Activated T-cell treated with anti-CD3 and anti-CD28 coated beads, Interleukin-2, amount 50 U/mL, for 1 hour (primary cell): ENCODE measurements around the gene GPRC5C.

Experiments
- DNase-seq: peaks from one replicate; pipeline ENCODE4 v3.0.0-alpha.2; 2020

GPRC5C gene

GRCh38 chr17:74407384-74407783 lies 24.5 kb upstream of the GPRC5C start:
- no peak for DNase-seq

- DNase-seq, result no peak
Observed at GRCh38 chr17:74408262-74408661, 23.6 kb upstream of the GPRC5C start.

- DNase-seq, result no peak
Observed at GRCh38 chr17:74408815-74409214, 23.1 kb upstream of the GPRC5C start.

DNA sequence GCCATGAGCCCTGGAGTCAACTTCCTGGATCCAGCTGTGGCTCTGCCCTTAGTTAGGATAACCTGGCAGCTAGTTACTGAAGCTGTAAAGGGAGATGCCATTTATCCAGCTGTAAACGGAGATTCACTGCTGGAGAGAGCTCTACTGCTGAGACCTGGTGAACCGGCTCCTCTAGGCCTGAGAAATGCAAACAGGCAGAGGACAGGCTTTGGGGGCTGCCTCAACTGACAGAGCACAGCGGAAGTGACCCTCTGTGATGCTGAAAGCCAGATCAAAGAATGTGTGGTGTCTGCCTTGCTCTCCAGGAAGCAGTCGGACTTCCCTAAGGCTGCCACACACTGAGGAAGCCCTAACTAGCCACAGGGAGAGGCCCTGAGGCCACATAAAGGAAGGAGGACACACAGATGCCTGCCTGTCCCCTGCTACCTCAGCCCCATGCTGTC lies 21.9 kb upstream of the GPRC5C start:
- no peak for DNase-seq

GRCh38 chr17:74412581-74412980 lies 19.3 kb upstream of the GPRC5C start:
- no peak for DNase-seq

- DNase-seq, result no peak
Observed at GRCh38 chr17:74413491-74413890, 18.4 kb upstream of the GPRC5C start.

- DNase-seq, result no peak
Observed at GRCh38 chr17:74414510-74414909, 17.4 kb upstream of the GPRC5C start.

DNA sequence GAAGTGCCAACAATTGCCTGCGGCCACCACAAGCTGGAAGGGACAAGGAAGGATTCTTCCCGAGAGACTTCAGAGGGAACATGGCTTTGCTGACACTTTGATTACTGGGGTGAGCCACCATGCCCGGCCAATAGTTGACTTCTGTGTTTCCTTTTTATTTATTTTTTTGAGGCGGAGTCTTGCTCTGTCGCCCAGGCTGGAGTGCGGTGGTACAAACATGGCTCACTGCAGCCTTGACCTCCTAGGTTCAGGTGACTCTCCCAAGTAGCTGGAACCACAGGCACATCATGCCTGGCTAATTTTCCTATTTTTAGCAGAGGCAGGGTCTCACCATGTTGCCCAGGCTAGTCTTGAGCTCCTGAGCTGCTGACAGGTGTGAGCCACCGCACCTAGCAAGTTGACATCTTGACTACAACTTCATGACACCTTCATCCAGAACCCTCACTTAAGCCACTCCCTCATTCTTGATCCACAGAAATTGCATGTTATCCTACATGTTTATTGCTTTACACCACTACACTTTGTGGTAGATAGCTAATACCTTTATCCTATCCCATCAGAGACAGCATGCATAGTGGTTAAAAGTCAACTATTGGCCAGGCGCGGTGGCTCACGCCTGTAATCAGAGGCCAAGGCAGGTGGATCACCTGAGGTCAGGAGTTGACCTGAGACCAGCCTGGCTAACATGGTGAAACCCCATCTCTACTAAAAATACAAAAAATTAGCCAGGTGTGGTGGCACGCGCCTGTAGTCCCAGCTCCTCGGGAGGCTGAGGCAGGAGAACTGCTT lies 16.1 kb upstream of the GPRC5C start:
- no peak for DNase-seq

DNA sequence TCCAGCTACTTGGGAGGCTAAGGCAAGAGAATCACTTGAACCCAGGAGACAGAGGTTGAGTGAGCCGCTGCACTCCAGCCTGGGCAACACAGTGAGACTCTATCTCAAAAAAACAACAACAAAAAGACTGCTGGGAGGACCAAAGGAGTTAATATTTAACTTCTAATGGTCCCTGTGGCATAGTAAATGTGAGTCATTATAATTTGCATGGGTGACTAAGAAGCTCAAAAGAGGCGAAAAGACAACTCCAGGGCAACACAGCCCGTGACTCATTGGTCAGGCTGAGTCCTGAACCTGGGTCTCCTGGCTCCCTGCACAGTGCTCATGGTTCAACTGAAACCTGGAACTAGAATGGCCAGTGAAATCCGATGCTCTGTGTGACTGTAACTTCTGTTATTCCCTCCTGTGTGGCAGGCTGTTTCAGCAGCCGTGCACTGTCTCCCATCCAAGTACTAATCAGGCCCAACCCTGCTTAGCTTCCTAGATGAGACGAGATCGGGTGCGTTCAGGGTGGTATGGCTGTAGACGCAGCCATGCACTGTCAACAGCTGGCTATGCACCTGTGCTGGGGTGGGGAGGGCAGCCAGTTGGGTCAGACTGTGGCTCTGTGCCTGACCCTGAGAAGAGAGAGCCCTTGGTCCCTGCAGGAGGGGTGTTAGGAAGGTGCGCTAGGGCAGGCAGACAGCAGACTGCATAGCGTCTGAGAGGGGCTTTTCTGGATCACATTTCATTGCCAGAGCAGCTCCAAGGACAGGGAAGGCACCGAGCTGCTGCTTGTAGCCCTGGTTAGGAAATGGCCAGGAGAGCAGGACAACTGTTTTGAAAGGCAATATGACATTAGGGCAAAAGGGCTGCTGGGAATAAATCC lies 14.5 kb upstream of the GPRC5C start:
- DNase-seq, result no peak

DNA sequence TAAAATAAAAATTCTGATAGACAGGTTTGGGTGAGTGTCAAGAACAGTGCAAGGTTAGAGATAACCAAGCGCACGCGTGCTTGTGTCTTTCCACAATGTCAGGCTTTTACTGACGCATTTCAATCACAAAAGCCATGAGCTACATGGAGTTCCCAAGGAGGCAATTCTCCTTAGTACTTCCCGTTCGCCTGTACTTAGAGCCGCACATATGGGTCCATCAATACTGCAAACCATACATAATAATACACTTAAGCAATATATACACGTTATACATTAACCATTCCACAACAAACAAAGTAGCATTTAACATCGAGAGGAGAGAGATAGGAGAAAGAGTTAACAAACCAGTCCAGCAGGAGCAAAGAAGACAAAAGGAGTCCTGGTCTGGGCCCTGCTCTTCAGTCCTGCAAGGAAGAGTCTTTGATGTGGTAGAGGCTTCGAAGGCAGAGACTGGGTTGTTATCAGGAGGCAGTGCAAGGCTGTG lies 11.9 kb upstream of the GPRC5C start:
- no peak for DNase-seq

DNA sequence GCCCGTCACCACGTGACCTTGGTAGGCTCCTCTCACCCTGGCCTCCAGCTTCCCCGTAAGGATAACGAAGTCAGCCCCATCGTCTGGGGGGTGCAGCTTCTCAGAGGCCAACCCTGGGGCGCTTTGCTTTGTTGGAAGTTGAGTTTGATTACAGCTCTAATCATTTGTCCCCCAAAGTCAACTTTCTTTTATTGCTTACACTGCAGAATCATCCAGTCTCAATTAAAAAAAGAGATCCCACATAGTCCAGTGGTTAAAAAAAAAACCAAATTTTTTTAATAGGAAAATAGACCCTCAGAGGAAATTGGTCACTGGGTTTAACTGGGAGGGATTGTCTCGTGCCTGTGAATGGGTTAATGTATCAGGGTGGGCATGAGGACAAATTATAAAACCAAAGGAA lies 7.8 kb upstream of the GPRC5C start:
- DNase-seq, result no peak

GRCh38 chr17:74424657-74425056 lies 7.2 kb upstream of the GPRC5C start:
- DNase-seq, result no peak

- DNase-seq, result no peak
Observed at GRCh38 chr17:74426551-74427047, 5.3 kb upstream of the GPRC5C start.

GRCh38 chr17:74427048-74427762 lies 4.7 kb upstream of the GPRC5C start:
- no peak for DNase-seq

DNA sequence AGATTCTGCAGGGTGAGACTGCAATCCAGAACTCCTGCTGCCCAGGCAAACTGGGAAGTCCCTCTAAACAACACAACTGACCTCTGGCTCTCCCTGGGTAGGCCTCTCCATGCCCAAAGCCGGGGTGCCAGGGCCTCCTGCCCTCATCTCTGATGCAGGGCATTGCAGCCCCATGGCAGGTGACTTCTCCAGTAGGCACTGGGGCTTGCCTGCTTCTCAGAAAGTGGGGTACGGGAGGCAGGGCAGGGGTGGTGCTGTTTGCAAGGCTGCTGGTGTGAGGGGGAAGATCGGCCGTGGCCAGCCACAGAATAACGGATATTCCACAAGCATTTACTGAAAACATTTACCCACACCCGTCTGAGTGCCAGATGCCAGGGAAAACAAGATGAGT lies 4.1 kb upstream of the GPRC5C start:
- no peak for DNase-seq

- no peak for DNase-seq
Observed at GRCh38 chr17:74429604-74430384, 2.1 kb upstream of the GPRC5C start.

GRCh38 chr17:74430385-74430705 lies 1.5 kb upstream of the GPRC5C start:
- DNase-seq, result no peak

DNA sequence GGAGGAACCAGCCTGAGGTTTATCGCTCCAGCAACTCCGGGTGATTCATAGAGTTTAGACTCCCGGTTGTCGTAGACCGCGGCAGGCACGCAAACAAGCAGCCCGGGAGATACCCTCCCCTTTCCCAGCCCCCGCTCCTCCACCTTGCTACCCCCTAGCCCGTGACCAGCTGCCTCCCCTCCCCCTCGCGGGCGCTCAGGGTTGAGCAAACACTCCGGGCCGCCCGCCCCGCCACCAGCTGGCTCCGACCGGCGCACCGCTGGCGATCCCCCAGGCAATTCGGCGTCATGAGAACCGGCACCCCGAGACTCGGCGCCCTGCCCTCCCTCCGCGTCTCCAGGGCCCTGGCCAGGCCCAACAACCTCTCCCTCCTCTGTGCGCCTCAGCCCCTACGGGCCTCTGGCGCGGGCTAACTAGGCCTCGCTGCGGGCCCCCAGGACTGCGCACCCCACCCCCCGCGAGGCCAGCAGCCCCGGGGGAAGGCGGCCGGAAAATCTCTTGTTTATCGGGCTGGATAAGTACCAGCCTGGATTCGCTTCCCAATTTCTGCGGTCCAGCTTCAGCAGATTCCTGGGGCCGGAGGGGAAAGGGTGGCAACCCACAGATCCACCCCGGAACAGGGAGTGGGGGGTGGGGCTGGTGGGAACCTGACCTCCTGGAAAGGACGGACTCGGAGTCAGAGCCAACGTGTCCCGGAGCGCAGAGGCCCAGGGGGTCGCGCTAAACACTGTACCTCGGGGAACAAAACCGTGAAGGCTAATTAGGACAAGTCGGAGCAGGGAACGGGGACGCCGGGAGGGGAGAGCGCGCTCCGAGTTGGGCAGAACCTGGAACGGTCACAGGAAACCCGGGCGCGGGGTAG lies 951 bp upstream of the GPRC5C start:
- DNase-seq, result no peak

DNA sequence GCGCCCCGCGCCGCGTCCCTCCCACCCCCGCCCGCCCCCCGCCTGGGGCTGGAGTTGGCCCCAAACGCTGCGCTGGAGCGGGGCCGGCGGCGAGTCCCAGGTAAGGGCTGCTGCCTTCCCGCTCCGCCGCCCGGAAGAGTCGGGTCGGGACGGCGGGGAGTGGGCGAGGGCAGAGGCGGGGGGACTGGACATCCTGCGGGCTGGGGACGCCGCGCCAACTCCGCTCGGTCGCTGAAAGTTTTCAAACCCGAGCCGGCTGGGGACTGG lies 469 bp downstream of the GPRC5C start:
- DNase-seq, result no peak

- DNase-seq, result no peak
Observed at GRCh38 chr17:74432766-74433391, 991 bp downstream of the GPRC5C start.

DNA sequence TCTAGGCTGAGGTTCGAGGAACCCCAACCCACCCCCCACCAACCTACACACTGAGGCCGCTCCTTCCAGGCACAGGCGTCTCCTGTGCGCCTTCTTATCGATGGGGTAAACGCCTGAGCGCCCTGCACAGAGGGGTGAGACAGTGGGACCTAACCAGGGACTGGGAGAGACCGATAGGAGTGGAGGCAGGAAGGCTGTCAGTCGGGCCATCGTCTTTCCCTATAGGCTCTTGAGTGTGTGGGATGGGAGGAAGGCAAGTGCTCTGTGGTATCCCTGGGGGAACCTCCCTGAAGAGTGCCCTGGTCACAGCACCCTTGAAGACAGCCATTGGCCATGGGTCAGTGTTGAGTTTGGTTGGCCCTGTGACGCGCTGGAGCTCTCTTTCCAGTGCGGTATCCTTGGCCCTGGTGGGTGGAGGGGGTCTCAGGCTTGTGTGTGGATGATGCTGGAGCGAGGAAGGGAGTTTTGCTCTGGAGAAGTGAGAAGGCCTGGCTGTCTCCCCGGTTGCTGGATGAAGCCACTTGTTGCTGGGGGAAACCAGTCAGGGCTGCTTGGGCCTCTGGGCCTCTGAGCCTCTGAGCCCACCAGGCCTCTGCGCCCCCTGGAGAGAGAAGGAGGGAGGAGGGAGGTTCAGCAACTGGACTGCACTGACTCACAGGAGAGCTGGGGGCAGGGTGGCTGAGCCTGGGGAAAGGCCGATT lies 1.7 kb downstream of the GPRC5C start:
- no peak for DNase-seq
